HepG2 (cell line): ENCODE measurements around the gene SIX5. TPM values are rescaled to one million over a fixed set of nuclear protein-coding genes. Genes with fewer than 3 reads are reported as not detected.
A peak's percentile ranks its signal among the peaks of the same experiment; 100 is the strongest.

ENCODE experiments used
- AFF4 ChIP-seq: sonication (generic); formaldehyde crosslinking; IDR thresholded peaks from 2 replicates; pipeline ENCODE4 v1.4.0; 2020; ENCODE audit warnings: missing genetic modification reagents
- BCL6 ChIP-seq: IDR thresholded peaks from 2 replicates; pipeline ENCODE4 v1.6.1; 2016; ENCODE audit warnings: missing genetic modification reagents, missing compliant biosample characterization
- CBX1 ChIP-seq: IDR thresholded peaks from one replicate; pipeline ENCODE4 v1.6.1; 2016; ENCODE audit warnings: antibody characterized with exemption, low read depth
- ELF3 ChIP-seq: IDR thresholded peaks from 2 replicates; pipeline ENCODE4 v1.6.1; 2016; ENCODE audit warnings: missing genetic modification reagents, missing compliant biosample characterization
- FOSL1 ChIP-seq: sonication (generic); formaldehyde crosslinking; IDR thresholded peaks from 2 replicates; pipeline ENCODE4 v1.9.0; 2021; ENCODE audit warnings: missing genetic modification reagents, borderline replicate concordance
- FOXO1 ChIP-seq: sonication (generic); formaldehyde crosslinking; IDR thresholded peaks from 2 replicates; pipeline ENCODE4 v1.4.0; 2020; ENCODE audit warnings: missing genetic modification reagents
- GATAD2A ChIP-seq: IDR thresholded peaks from 2 replicates; pipeline ENCODE4 v1.6.1; 2016
- GLMP ChIP-seq: sonication (generic); formaldehyde crosslinking; IDR thresholded peaks from 2 replicates; pipeline ENCODE4 v1.9.0; 2021; ENCODE audit warnings: missing genetic modification reagents, mild to moderate bottlenecking, borderline replicate concordance
- GTF3A ChIP-seq: sonication (generic); formaldehyde crosslinking; conservative IDR thresholded peaks from 2 replicates; pipeline ENCODE4 v1.4.0; 2020; ENCODE audit warnings: mild to moderate bottlenecking, missing genetic modification reagents
- NBN ChIP-seq: fragments of 450-650 bp; conservative IDR thresholded peaks from 2 replicates; pipeline ENCODE4 v1.6.1; 2017
- STAG1 ChIP-seq: sonication (generic); formaldehyde crosslinking; IDR thresholded peaks from 2 replicates; pipeline ENCODE4 v1.4.0; 2020; ENCODE audit warnings: missing genetic modification reagents
- TGIF2 ChIP-seq: IDR thresholded peaks from 2 replicates; pipeline ENCODE4 v1.6.1; 2016; ENCODE audit warnings: control low read depth, missing compliant biosample characterization
- YEATS4 ChIP-seq: sonication (generic); formaldehyde crosslinking; IDR thresholded peaks from 2 replicates; pipeline ENCODE4 v1.4.0; 2020; ENCODE audit warnings: missing genetic modification reagents, borderline replicate concordance
- ZMAT3 ChIP-seq: sonication (generic); formaldehyde crosslinking; conservative IDR thresholded peaks from 2 replicates; pipeline ENCODE4 v1.7.0; 2021; ENCODE audit warnings: missing genetic modification reagents
- ZNF142 ChIP-seq: sonication (generic); formaldehyde crosslinking; IDR thresholded peaks from 2 replicates; pipeline ENCODE4 v1.4.0; 2020; ENCODE audit warnings: missing genetic modification reagents
- ZNF580 ChIP-seq: IDR thresholded peaks from 2 replicates; pipeline ENCODE4 v1.6.1; 2016; ENCODE audit warnings: low read depth, borderline replicate concordance
- ZNF691 ChIP-seq: sonication (generic); formaldehyde crosslinking; IDR thresholded peaks from 2 replicates; pipeline ENCODE4 v1.4.0; 2020; ENCODE audit warnings: missing genetic modification reagents, low read depth, mild to moderate bottlenecking, borderline replicate concordance
- ZNF761 ChIP-seq: sonication (generic); formaldehyde crosslinking; conservative IDR thresholded peaks from 2 replicates; pipeline ENCODE4 v1.4.0; 2020; ENCODE audit warnings: mild to moderate bottlenecking, missing genetic modification reagents
- polyA plus RNA-seq, 8 experiments: library from polyadenylated mRNA; depleted of rRNA in 3 of 8; stranded (reverse) in 7 of 8; unstranded in 1 of 8; fragments of >200 nt; fragmentation: Illumina TruSeq in 4 of 8; extraction: Trizol in 4 of 8; gene quantifications; 2 replicates each; pipeline versions ENCODE4 v1.2.1 to v1.2.3, GENCODE V29; 2011 to 2016; ENCODE audit warnings: low read depth in 4 of 8, missing spikeins in 1 of 8, mixed read lengths in 1 of 8; ENCODE audit not compliant: insufficient read depth in 1 of 8
- total RNA-seq, 5 experiments: library from RNA; depleted of rRNA; stranded (reverse); fragments of >200 nt; fragmentation: Illumina TruSeq; extraction: Trizol; gene quantifications; 2 replicates each; pipeline ENCODE4 v1.2.3, GENCODE V29; 2016; ENCODE audit warnings: low read depth in 1 of 5

Gene SIX5
- total and polyA plus RNA-seq, 2 of the 13 experiments (the other 11 are each of a cell fraction or from before 2014, with no cell fraction given) = 7.7 to 10.5 TPM

GRCh38 chr19:45730368-45731288 lies 38.4 kb downstream of the SIX5 start, which contains the start of gene FBXO46 (continued):
- TF ChIP-seq ELF3 (CRISPR knock-in tag) (peak; percentile 94), GLMP (CRISPR knock-in tag) (no peak), GTF3A (CRISPR knock-in tag) (peak; percentile 76; the same call in 1 of the 2 replicates), ZNF142 (CRISPR knock-in tag) (no peak), GATAD2A (no peak), ZNF580 (no peak), CBX1 (peak; percentile 55), ZNF691 (peak; percentile 39; the same call in 1 of the 2 replicates), ZMAT3 (CRISPR knock-in tag) (no peak), FOXO1 (CRISPR knock-in tag) (peak; percentile 33; the same call in 1 of the 2 replicates), AFF4 (CRISPR knock-in tag) (no peak), TGIF2 (CRISPR knock-in tag) (no peak), BCL6 (CRISPR knock-in tag) (no peak), YEATS4 (no peak), ZNF761 (peak; percentile 81; the same call in 1 of the 2 replicates), STAG1 (CRISPR knock-in tag) (no peak), NBN (no peak), FOSL1 (CRISPR knock-in tag) (no peak)
